HG02943 (cell line): ENCODE measurements around the gene FAM184A.

Source experiments
- ATAC-seq: cut with Tn5 transposase; IDR thresholded peaks from one replicate; pipeline ENCODE4 v1.9.1; 2021; ENCODE audit warnings: mild to moderate bottlenecking, low read depth, moderate library complexity; ENCODE audit not compliant: unreplicated experiment

The FAM184A gene

GRCh38 chr6:119060255-119060907 lies 18.1 kb downstream of the FAM184A start:
- no peak for ATAC-seq

- ATAC-seq, result no peak
Measured at GRCh38 chr6:119055069-119055468, 23.4 kb downstream of the FAM184A start.

GRCh38 chr6:119052987-119053386 lies 25.5 kb downstream of the FAM184A start:
- ATAC-seq, result no peak

- ATAC-seq, result no peak
Measured at GRCh38 chr6:119052292-119052889, 26.1 kb downstream of the FAM184A start.

- no peak for ATAC-seq
Measured at GRCh38 chr6:119044255-119044654, 34.2 kb downstream of the FAM184A start.

- ATAC-seq, result no peak
Measured at GRCh38 chr6:119043783-119044182, 34.7 kb downstream of the FAM184A start.

GRCh38 chr6:119043265-119043664 lies 35.2 kb downstream of the FAM184A start:
- no peak for ATAC-seq

- no peak for ATAC-seq
Measured at GRCh38 chr6:119040636-119041035, 37.8 kb downstream of the FAM184A start.

GRCh38 chr6:119040229-119040628 lies 38.2 kb downstream of the FAM184A start:
- ATAC-seq, result no peak

- no peak for ATAC-seq
Measured at GRCh38 chr6:119037941-119038623, 40.4 kb downstream of the FAM184A start.

- ATAC-seq, result no peak
Measured at GRCh38 chr6:119037264-119037663, 41.2 kb downstream of the FAM184A start.

GRCh38 chr6:119036081-119036480 lies 42.4 kb downstream of the FAM184A start:
- ATAC-seq, result no peak

GRCh38 chr6:119035459-119035858 lies 43.0 kb downstream of the FAM184A start:
- ATAC-seq, result no peak

- ATAC-seq, result no peak
Measured at GRCh38 chr6:119034827-119035458, 43.5 kb downstream of the FAM184A start.

- ATAC-seq, result no peak
Measured at GRCh38 chr6:119032428-119032827, 46.0 kb downstream of the FAM184A start.

- no peak for ATAC-seq
Measured at GRCh38 chr6:119030759-119031158, 47.7 kb downstream of the FAM184A start.

GRCh38 chr6:119028091-119028490 lies 50.4 kb downstream of the FAM184A start:
- ATAC-seq, result no peak

- ATAC-seq, result no peak
Measured at GRCh38 chr6:119027465-119027864, 51.0 kb downstream of the FAM184A start.

- ATAC-seq, result no peak
Measured at GRCh38 chr6:119026822-119027221, 51.6 kb downstream of the FAM184A start.

- no peak for ATAC-seq
Measured at GRCh38 chr6:119025793-119026192, 52.7 kb downstream of the FAM184A start.

- ATAC-seq, result no peak
Measured at GRCh38 chr6:119024111-119024510, 54.4 kb downstream of the FAM184A start.
